Central memory CD8-positive, alpha-beta T cell (primary cell): Measurements from ENCODE around the gene DMPK.
"Not testable (repeated sequence)": the region's sequence is repeated elsewhere in the genome, so short reads cannot be mapped to it uniquely, and the experiment has no call there.

Experiments used
- ATAC-seq: fragments of 150-1000 bp; cut with Tn5 transposase; replicated peaks from 2 replicates; pipeline ENCODE4 v1.10.0; 2022; ENCODE audit warnings: mild to moderate bottlenecking, moderate FRiP score, moderate number of reproducible peaks; ENCODE audit not compliant: poor library complexity, severe bottlenecking; ENCODE audit errors: extremely low read depth
- DNase-seq, 2 donors: peaks; one replicate each; pipeline ENCODE4 v3.0.0; 2021; ENCODE audit warnings: low spot score in 2 of 2
- H3K27ac Mint-ChIP-seq: one replicate; pipeline ENCODE4 v1.8.0; 2022; ENCODE audit warnings: low read depth, mild to moderate bottlenecking, moderate library complexity, mixed read lengths
- H3K27me3 Mint-ChIP-seq: one replicate; pipeline ENCODE4 v1.8.0; 2022; ENCODE audit warnings: mixed read lengths
- H3K36me3 Mint-ChIP-seq: one replicate; pipeline ENCODE4 v1.8.0; 2022; ENCODE audit warnings: mild to moderate bottlenecking, moderate library complexity, mixed read lengths; ENCODE audit not compliant: insufficient read depth
- H3K4me1 Mint-ChIP-seq: one replicate; pipeline ENCODE4 v1.8.0; 2022; ENCODE audit warnings: mixed read lengths
- H3K4me3 Mint-ChIP-seq: one replicate; pipeline ENCODE4 v1.8.0; 2022; ENCODE audit warnings: mild to moderate bottlenecking, moderate library complexity, mixed read lengths
- H3K9me3 Mint-ChIP-seq: one replicate; pipeline ENCODE4 v1.8.0; 2022; ENCODE audit warnings: mixed read lengths

DMPK gene

GRCh38 chr19:45758921-45759320 is 23.4 kb downstream of the DMPK start:
- no peaks in the 10 kb centered on the region for H3K4me1 Mint-ChIP-seq
- no peaks in the 10 kb centered on the region for H3K36me3 Mint-ChIP-seq
- no peaks in the 10 kb centered on the region for H3K27me3 Mint-ChIP-seq
- H3K27ac Mint-ChIP-seq: no peak overlapping the region
- no peak overlapping the region for H3K4me3 Mint-ChIP-seq
- no peaks in the 10 kb centered on the region for H3K9me3 Mint-ChIP-seq
- ATAC-seq (no peak), DNase-seq (no peak)

- ATAC-seq (no peak), DNase-seq (no peak)
- Mint-ChIP-seq H3K4me3 (no peak overlapping the region), H3K9me3 (no peaks in the 10 kb centered on the region), H3K4me1 (no peaks in the 10 kb centered on the region), H3K27me3 (no peaks in the 10 kb centered on the region), H3K36me3 (no peaks in the 10 kb centered on the region), H3K27ac (no peak overlapping the region)
These were observed 24.6 kb downstream of the DMPK start for GRCh38 chr19:45757695-45758094.

GRCh38 chr19:45754323-45754722 is 28.0 kb downstream of the DMPK start:
- H3K36me3 Mint-ChIP-seq: no peaks in the 10 kb centered on the region

GRCh38 chr19:45753548-45753947 is 28.7 kb downstream of the DMPK start:
- Mint-ChIP-seq H3K4me1 (no peaks in the 10 kb centered on the region), H3K4me3 (no peak overlapping the region), H3K27me3 (no peaks in the 10 kb centered on the region), H3K27ac (no peak overlapping the region), H3K9me3 (no peaks in the 10 kb centered on the region), H3K36me3 (no peaks in the 10 kb centered on the region)
- ATAC-seq: no peak
- DNase-seq: no peak

More at GRCh38 chr19:45754323-45754722, 28.0 kb downstream of the DMPK start:
- DNase-seq (no peak), ATAC-seq (no peak)
- Mint-ChIP-seq H3K4me1 (no peaks in the 10 kb centered on the region), H3K9me3 (no peaks in the 10 kb centered on the region), H3K27me3 (no peaks in the 10 kb centered on the region), H3K4me3 (no peak overlapping the region), H3K27ac (no peak overlapping the region)

- Mint-ChIP-seq H3K9me3 (no peaks in the 10 kb centered on the region), H3K4me3 (no peak overlapping the region), H3K27me3 (peaks cover under 1% of the 10 kb centered on the region), H3K27ac (no peak overlapping the region), H3K4me1 (no peaks in the 10 kb centered on the region), H3K36me3 (no peaks in the 10 kb centered on the region)
- ATAC-seq: no peak
- no peak for DNase-seq
These were observed 29.7 kb downstream of the DMPK start for GRCh38 chr19:45752639-45753038.

- not testable (repeated sequence) for ATAC-seq, H3K4me3 Mint-ChIP-seq, DNase-seq, H3K27ac Mint-ChIP-seq, H3K36me3 Mint-ChIP-seq, H3K4me1 Mint-ChIP-seq, H3K9me3 Mint-ChIP-seq
- H3K27me3 Mint-ChIP-seq: peaks cover 10% of the 10 kb centered on the region
These were observed 30.8 kb downstream of the DMPK start for GRCh38 chr19:45751483-45751882.

GRCh38 chr19:45747513-45747912 is 34.8 kb downstream of the DMPK start:
- H3K4me3 Mint-ChIP-seq: no peak overlapping the region
- no peaks in the 10 kb centered on the region for H3K9me3 Mint-ChIP-seq
- no peaks in the 10 kb centered on the region for H3K4me1 Mint-ChIP-seq
- H3K36me3 Mint-ChIP-seq: peaks cover 3% of the 10 kb centered on the region
- no peak for DNase-seq
- no peak for ATAC-seq
- H3K27ac Mint-ChIP-seq: no peak overlapping the region
- H3K27me3 Mint-ChIP-seq: peaks cover 26% of the 10 kb centered on the region

- Mint-ChIP-seq H3K27ac (no peak overlapping the region), H3K4me3 (no peak overlapping the region), H3K9me3 (no peaks in the 10 kb centered on the region), H3K4me1 (no peaks in the 10 kb centered on the region), H3K27me3 (peaks cover 30% of the 10 kb centered on the region), H3K36me3 (peaks cover 3% of the 10 kb centered on the region)
- DNase-seq (no peak), ATAC-seq (no peak)
These were observed 35.4 kb downstream of the DMPK start for GRCh38 chr19:45746866-45747265.

GRCh38 chr19:45745606-45746005 is 36.7 kb downstream of the DMPK start:
- ATAC-seq (no peak), DNase-seq (no peak)
- H3K27ac Mint-ChIP-seq: no peak overlapping the region
- H3K36me3 Mint-ChIP-seq: peaks cover 3% of the 10 kb centered on the region
- peaks cover 30% of the 10 kb centered on the region for H3K27me3 Mint-ChIP-seq
- H3K4me3 Mint-ChIP-seq: no peak overlapping the region
- no peaks in the 10 kb centered on the region for H3K4me1 Mint-ChIP-seq
- no peaks in the 10 kb centered on the region for H3K9me3 Mint-ChIP-seq

GRCh38 chr19:45742969-45743368 is 39.3 kb downstream of the DMPK start:
- no peak overlapping the region for H3K27ac Mint-ChIP-seq
- no peak for ATAC-seq
- H3K4me3 Mint-ChIP-seq: no peak overlapping the region
- H3K27me3 Mint-ChIP-seq: peaks cover 34% of the 10 kb centered on the region
- no peaks in the 10 kb centered on the region for H3K4me1 Mint-ChIP-seq
- no peaks in the 10 kb centered on the region for H3K9me3 Mint-ChIP-seq
- no peak for DNase-seq
- peaks cover 3% of the 10 kb centered on the region for H3K36me3 Mint-ChIP-seq

GRCh38 chr19:45739498-45740439 is 42.5 kb downstream of the DMPK start:
- Mint-ChIP-seq H3K27me3 (peaks cover 21% of the 10 kb centered on the region), H3K4me3 (no peak overlapping the region), H3K4me1 (no peaks in the 10 kb centered on the region), H3K9me3 (no peaks in the 10 kb centered on the region), H3K36me3 (peaks cover 1% of the 10 kb centered on the region), H3K27ac (no peak overlapping the region)
- no peak for DNase-seq
- no peak for ATAC-seq

- no peak for DNase-seq
- Mint-ChIP-seq H3K4me1 (peaks cover 23% of the 10 kb centered on the region), H3K36me3 (peaks cover 10% of the 10 kb centered on the region), H3K27ac (no peak within 1 kb of the TSS), H3K9me3 (no peaks in the 10 kb centered on the region), H3K27me3 (peaks cover 5% of the 10 kb centered on the region), H3K4me3 (no peak within 1 kb of the TSS)
- ATAC-seq: no peak
These were observed 49.0 kb downstream of the DMPK start, which contains the start of gene MEIOSIN for GRCh38 chr19:45733160-45733810. TSS of gene MEIOSIN (plus strand) at chr19:45733439. CDS start at chr19:45735377, 1,938 bp downstream.
